Urinary bladder (tissue), 4 donors: ENCODE measurements around the gene EDAR. TPM values are rescaled to one million over a fixed set of nuclear protein-coding genes. Genes with fewer than 3 reads are reported as not detected.

Experiments used
- DNase-seq: peaks from one replicate; pipeline ENCODE4 v3.0.0-alpha.2; 2015; ENCODE audit errors: extremely low spot score
- H3K27ac ChIP-seq: one replicate; pipeline ENCODE4 v1.5.1; 2013; ENCODE audit warnings: low read depth, mild to moderate bottlenecking, moderate library complexity
- H3K36me3 ChIP-seq: one replicate; pipeline ENCODE4 v1.6.1; 2013; ENCODE audit warnings: mild to moderate bottlenecking, moderate library complexity; ENCODE audit not compliant: insufficient read depth
- H3K4me1 ChIP-seq: one replicate; pipeline ENCODE4 v1.6.1; 2013; ENCODE audit warnings: mild to moderate bottlenecking, moderate library complexity; ENCODE audit not compliant: insufficient read depth
- H3K4me3 ChIP-seq: one replicate; pipeline ENCODE4 v1.5.1; 2013; ENCODE audit warnings: low read depth, low read length
- WGBS: extraction: QIAGEN DNeasy Blood & Tissue Kit; methylation state at CpG from one replicate; pipeline ENCODE4 v1.1.7; 2013; 5-methylcytosine and 5-hydroxymethylcytosine counted together
- polyA plus RNA-seq: library from polyadenylated mRNA; stranded (reverse); fragments of 200-250 nt; gene quantifications from one replicate; pipeline ENCODE4 v1.2.3, GENCODE V29; 2013
- total RNA-seq: library from RNA; depleted of rRNA; stranded (reverse); fragments of >200 nt; gene quantifications from one replicate; pipeline ENCODE4 v1.2.3, GENCODE V29; 2014
- donor health status: healthy with polysubstance abuse.
- donor health status: healthy.

The EDAR gene
- total and polyA plus RNA-seq, 2 donors = 1.7 to 3.9 TPM

GRCh38 chr2:108949316-108950239 is 39.4 kb downstream of the EDAR start:
- 58% methylated on average over 4 of the region's 4 CpGs for WGBS
- Histone ChIP-seq H3K27ac (no peak overlapping the region), H3K4me1 (peaks cover 1% of the 10 kb centered on the region), H3K4me3 (no peak overlapping the region), H3K36me3 (no peaks in the 10 kb centered on the region)
- no peak for DNase-seq

- WGBS = 94% methylated on average over 5 of the region's 5 CpGs
- no peak for DNase-seq
Observed at GRCh38 chr2:108947271-108947907, 41.6 kb downstream of the EDAR start.

GRCh38 chr2:108946442-108946841 is 42.6 kb downstream of the EDAR start:
- Histone ChIP-seq H3K4me1 (peaks cover 1% of the 10 kb centered on the region), H3K27ac (no peak overlapping the region), H3K36me3 (no peaks in the 10 kb centered on the region), H3K4me3 (no peak overlapping the region)
- 95% methylated on average over 1 of the region's 1 CpG for WGBS
- DNase-seq = no peak

More at GRCh38 chr2:108947271-108947907, 41.6 kb downstream of the EDAR start:
- H3K4me3 ChIP-seq = no peak overlapping the region
- H3K4me1 ChIP-seq = peaks cover 1% of the 10 kb centered on the region
- no peak overlapping the region for H3K27ac ChIP-seq
- no peaks in the 10 kb centered on the region for H3K36me3 ChIP-seq

GRCh38 chr2:108945969-108946368 is 43.1 kb downstream of the EDAR start:
- peaks cover 1% of the 10 kb centered on the region for H3K4me1 ChIP-seq
- 70% methylated on average over 5 of the region's 5 CpGs for WGBS
- DNase-seq = no peak
- no peak overlapping the region for H3K4me3 ChIP-seq
- H3K36me3 ChIP-seq = no peaks in the 10 kb centered on the region
- no peak overlapping the region for H3K27ac ChIP-seq

GRCh38 chr2:108944601-108945331 is 44.3 kb downstream of the EDAR start:
- H3K36me3 ChIP-seq = no peaks in the 10 kb centered on the region

GRCh38 chr2:108943751-108944150 is 45.3 kb downstream of the EDAR start:
- no peak for DNase-seq
- Histone ChIP-seq H3K36me3 (no peaks in the 10 kb centered on the region), H3K4me3 (no peak overlapping the region), H3K27ac (peak overlapping the region; percentile 53), H3K4me1 (no peaks in the 10 kb centered on the region)
- WGBS = 68% methylated on average over 6 of the region's 6 CpGs

More at GRCh38 chr2:108944601-108945331, 44.3 kb downstream of the EDAR start:
- H3K4me3 ChIP-seq = no peak overlapping the region
- peaks cover under 1% of the 10 kb centered on the region for H3K4me1 ChIP-seq
- H3K27ac ChIP-seq = no peak overlapping the region
- DNase-seq = no peak
- 48% methylated on average over 16 of the region's 16 CpGs for WGBS

- peak overlapping the region; percentile 53 for H3K27ac ChIP-seq
- DNase-seq = peak; percentile 86
- 74% methylated on average over 15 of the region's 15 CpGs for WGBS
- H3K4me1 ChIP-seq = no peaks in the 10 kb centered on the region
- H3K36me3 ChIP-seq = no peaks in the 10 kb centered on the region
- H3K4me3 ChIP-seq = no peak overlapping the region
Observed at GRCh38 chr2:108942888-108943287, 46.1 kb downstream of the EDAR start.

- Histone ChIP-seq H3K4me1 (no peaks in the 10 kb centered on the region), H3K27ac (no peak overlapping the region), H3K36me3 (no peaks in the 10 kb centered on the region), H3K4me3 (no peak overlapping the region)
- DNase-seq = no peak
- 91% methylated on average over 34 of the region's 34 CpGs for WGBS
Observed at GRCh38 chr2:108942231-108942825, 46.7 kb downstream of the EDAR start.

GRCh38 chr2:108941767-108942166 is 47.3 kb downstream of the EDAR start:
- H3K4me3 ChIP-seq = no peak overlapping the region
- no peaks in the 10 kb centered on the region for H3K4me1 ChIP-seq
- WGBS = 93% methylated on average over 9 of the region's 9 CpGs
- no peak overlapping the region for H3K27ac ChIP-seq
- DNase-seq = no peak
- H3K36me3 ChIP-seq = no peaks in the 10 kb centered on the region

- Histone ChIP-seq H3K4me3 (no peak overlapping the region), H3K4me1 (no peaks in the 10 kb centered on the region), H3K36me3 (no peaks in the 10 kb centered on the region), H3K27ac (no peak overlapping the region)
- DNase-seq = no peak
- 81% methylated on average over 8 of the region's 8 CpGs for WGBS
Observed at GRCh38 chr2:108941161-108941665, 47.8 kb downstream of the EDAR start.

- no peaks in the 10 kb centered on the region for H3K4me1 ChIP-seq
- 88% methylated on average over 13 of the region's 13 CpGs for WGBS
- no peaks in the 10 kb centered on the region for H3K36me3 ChIP-seq
- DNase-seq = no peak
- no peak overlapping the region for H3K27ac ChIP-seq
- H3K4me3 ChIP-seq = no peak overlapping the region
Observed at GRCh38 chr2:108940156-108940555, 48.9 kb downstream of the EDAR start.

- WGBS = 59% methylated on average over 9 of the region's 9 CpGs
- no peak overlapping the region for H3K4me3 ChIP-seq
- no peak overlapping the region for H3K27ac ChIP-seq
- no peak for DNase-seq
- H3K4me1 ChIP-seq = peaks cover 2% of the 10 kb centered on the region
- H3K36me3 ChIP-seq = no peaks in the 10 kb centered on the region
Observed at GRCh38 chr2:108938077-108938710, 50.8 kb downstream of the EDAR start.
